Nephron progenitor cell (in vitro differentiated cells): ENCODE data around the gene MLKL.

ENCODE experiments used
- DNase-seq: peaks from one replicate; pipeline ENCODE4 v3.0.0; 2021
- H3K27ac Mint-ChIP-seq: 2 replicates; pipeline ENCODE4 v1.8.0; 2021; ENCODE audit warnings: mild to moderate bottlenecking, moderate library complexity, mixed read lengths
- H3K27me3 Mint-ChIP-seq: 2 replicates; pipeline ENCODE4 v1.8.0; 2021; ENCODE audit warnings: mild to moderate bottlenecking, low read depth, mixed read lengths; ENCODE audit not compliant: poor library complexity
- H3K36me3 Mint-ChIP-seq: 2 replicates; pipeline ENCODE4 v1.8.0; 2021; ENCODE audit warnings: low read depth, mixed read lengths
- H3K4me1 Mint-ChIP-seq: 2 replicates; pipeline ENCODE4 v1.8.0; 2021; ENCODE audit warnings: mixed read lengths
- H3K4me3 Mint-ChIP-seq: 2 replicates; pipeline ENCODE4 v1.8.0; 2021; ENCODE audit warnings: mild to moderate bottlenecking, moderate library complexity, mixed read lengths
- H3K9me3 Mint-ChIP-seq: 2 replicates; pipeline ENCODE4 v1.8.0; 2021; ENCODE audit warnings: mild to moderate bottlenecking, moderate library complexity, mixed read lengths
- TF ChIP-seq, protein P1 (sequence below): fragments of 200-600 bp; sonication (generic); IDR thresholded peaks from 2 replicates; pipeline ENCODE4 v1.5.0; 2021; ENCODE audit warnings: antibody characterized with exemption

MLKL gene

DNA sequence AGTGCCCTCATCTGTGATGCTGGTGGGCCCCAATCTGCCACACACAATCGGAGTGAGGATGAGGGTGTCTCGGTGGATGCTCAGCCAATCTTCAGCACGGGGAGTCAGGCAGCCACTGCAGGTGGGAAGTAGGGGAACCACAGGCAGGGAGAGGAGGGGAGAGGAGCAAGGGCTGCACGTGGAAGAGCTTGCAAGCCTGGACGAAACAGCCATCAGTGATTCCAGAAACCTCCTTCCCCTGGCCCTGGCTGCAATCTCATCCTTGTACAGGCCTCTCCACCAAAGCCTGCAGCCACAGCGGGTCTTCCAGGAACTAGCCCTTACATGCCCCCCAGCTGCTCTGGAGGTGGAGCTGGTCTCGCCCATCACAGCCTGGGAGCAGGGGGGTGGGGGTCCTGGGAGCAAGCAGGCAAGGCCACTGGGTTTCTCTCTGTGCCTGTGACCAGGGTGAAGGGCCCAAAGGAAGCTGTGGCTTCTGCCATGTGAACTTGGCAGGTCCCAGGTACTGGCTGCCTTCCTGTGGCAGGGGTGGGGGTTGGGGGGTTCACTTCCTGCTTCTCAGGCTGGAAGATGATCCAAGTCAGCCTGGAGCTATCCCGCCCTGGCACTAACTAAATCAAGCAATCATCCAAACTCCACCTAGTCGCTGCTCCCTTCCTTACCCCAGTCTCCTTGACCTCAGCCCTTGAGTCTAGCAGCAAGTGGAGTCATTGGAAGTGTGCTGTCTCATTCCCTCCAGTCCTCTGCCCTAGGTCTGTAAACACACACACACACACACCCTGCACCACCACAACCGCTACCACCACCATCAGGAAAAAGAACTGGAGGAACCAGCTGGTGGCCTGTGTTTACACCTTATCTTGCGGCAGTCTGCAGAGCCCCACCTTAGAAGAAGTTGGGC lies 29.4 kb upstream of the MLKL start:
- TF ChIP-seq, protein P1, sequence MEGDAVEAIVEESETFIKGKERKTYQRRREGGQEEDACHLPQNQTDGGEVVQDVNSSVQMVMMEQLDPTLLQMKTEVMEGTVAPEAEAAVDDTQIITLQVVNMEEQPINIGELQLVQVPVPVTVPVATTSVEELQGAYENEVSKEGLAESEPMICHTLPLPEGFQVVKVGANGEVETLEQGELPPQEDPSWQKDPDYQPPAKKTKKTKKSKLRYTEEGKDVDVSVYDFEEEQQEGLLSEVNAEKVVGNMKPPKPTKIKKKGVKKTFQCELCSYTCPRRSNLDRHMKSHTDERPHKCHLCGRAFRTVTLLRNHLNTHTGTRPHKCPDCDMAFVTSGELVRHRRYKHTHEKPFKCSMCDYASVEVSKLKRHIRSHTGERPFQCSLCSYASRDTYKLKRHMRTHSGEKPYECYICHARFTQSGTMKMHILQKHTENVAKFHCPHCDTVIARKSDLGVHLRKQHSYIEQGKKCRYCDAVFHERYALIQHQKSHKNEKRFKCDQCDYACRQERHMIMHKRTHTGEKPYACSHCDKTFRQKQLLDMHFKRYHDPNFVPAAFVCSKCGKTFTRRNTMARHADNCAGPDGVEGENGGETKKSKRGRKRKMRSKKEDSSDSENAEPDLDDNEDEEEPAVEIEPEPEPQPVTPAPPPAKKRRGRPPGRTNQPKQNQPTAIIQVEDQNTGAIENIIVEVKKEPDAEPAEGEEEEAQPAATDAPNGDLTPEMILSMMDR = no peak
- Mint-ChIP-seq H3K27me3 (peaks cover 8% of the 10 kb centered on the region), H3K4me1 (peaks cover 26% of the 10 kb centered on the region), H3K27ac (peak overlapping the region; percentile 94), H3K9me3 (peaks cover 7% of the 10 kb centered on the region), H3K36me3 (no peaks in the 10 kb centered on the region), H3K4me3 (no peak overlapping the region)
- DNase-seq = no peak

DNA sequence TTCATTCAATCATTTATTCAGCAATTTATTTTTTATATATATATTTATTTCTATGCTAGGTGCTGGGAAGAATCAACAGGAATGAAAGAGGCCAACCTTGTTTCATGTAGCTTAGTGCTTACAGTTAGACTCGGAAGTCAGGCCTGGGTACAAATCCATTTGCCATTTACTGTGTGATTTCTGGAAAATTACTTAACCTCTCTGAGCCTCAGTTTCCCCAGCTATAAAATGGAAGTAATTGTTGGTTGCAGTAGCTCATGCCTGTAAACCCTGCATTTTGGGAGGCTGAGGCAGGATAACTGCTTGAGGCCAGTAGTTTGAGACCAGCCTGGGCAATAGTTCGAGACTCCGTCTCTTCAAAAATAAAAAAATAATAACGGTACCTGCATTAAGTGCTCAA lies 27.2 kb upstream of the MLKL start:
- H3K27ac Mint-ChIP-seq = no peak overlapping the region

DNA sequence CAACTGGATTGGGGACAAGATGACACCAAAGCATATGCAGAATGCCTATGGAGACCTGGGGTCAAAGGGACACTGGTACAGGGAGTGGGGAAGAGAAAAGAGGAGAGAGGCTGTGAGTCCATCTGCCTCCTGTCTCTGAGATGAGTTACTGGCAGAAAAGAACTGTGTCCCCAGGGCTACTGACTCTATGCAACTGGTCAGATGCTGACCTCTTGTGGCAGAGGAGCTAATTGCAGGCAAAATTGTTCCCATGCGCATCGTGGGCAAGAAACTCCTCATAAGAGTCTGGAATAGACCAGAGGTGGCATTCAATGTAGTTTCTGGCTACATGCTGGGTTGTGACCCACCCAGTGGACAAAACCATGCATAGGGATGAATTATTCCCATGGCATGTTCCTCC lies 26.1 kb upstream of the MLKL start:
- H3K4me3 Mint-ChIP-seq = no peak overlapping the region
- H3K27ac Mint-ChIP-seq = no peak overlapping the region
- H3K9me3 Mint-ChIP-seq = peaks cover 7% of the 10 kb centered on the region
- peaks cover 13% of the 10 kb centered on the region for H3K27me3 Mint-ChIP-seq
- TF ChIP-seq, protein P1 = peak; percentile 30
- DNase-seq = peak; percentile 35
- H3K4me1 Mint-ChIP-seq = peaks cover 27% of the 10 kb centered on the region
- H3K36me3 Mint-ChIP-seq = no peaks in the 10 kb centered on the region

More for the DNA sequence above, 27.2 kb upstream of the MLKL start:
- Mint-ChIP-seq H3K27me3 (peaks cover 11% of the 10 kb centered on the region), H3K4me3 (no peak overlapping the region), H3K36me3 (no peaks in the 10 kb centered on the region), H3K4me1 (peaks cover 27% of the 10 kb centered on the region), H3K9me3 (peaks cover 7% of the 10 kb centered on the region)
- TF ChIP-seq, protein P1 = no peak
- DNase-seq = no peak

DNA sequence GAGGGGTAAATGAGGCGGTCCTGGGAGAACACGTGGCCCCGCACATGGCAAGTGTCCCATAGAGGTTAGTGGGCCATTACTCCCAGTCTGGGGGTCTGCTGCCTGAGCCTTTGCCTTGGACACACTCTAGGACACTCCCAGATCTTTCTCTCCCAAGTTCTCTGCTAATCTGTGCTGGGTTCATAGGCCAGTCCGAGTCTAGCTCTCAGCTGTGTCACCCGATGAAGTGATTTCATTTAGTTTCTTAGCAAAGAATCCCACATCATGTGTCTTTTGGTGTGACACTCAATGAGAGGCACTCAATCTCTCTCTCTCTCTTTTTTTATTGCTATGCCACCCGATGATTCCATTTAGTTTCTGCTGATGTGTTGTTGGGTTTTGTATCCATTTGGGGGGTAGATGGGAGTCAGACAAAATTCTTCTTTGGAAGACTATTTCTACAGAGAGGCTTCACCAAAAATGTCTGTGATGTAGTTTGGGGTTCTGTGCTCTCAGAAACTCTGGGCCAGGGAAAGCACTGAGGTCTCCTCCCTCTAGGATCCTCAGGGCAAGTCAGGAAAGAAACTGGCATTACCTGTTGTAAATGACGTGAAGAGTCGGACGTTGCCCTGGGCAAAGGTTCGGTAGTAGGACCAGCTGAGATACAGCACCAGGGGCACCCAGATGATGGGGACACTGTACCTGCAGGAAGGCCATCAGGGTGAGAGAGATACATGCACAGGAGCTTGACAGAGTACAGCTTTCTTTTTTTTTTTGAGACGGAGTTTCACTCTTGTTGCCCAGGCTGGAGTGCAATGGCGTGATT lies 25.2 kb upstream of the MLKL start:
- no peaks in the 10 kb centered on the region for H3K36me3 Mint-ChIP-seq
- no peak overlapping the region for H3K4me3 Mint-ChIP-seq
- H3K27me3 Mint-ChIP-seq = peaks cover 18% of the 10 kb centered on the region
- H3K9me3 Mint-ChIP-seq = peaks cover 7% of the 10 kb centered on the region
- no peak overlapping the region for H3K27ac Mint-ChIP-seq
- peaks cover 27% of the 10 kb centered on the region for H3K4me1 Mint-ChIP-seq
- no peak for DNase-seq
- TF ChIP-seq, protein P1 = no peak

DNA sequence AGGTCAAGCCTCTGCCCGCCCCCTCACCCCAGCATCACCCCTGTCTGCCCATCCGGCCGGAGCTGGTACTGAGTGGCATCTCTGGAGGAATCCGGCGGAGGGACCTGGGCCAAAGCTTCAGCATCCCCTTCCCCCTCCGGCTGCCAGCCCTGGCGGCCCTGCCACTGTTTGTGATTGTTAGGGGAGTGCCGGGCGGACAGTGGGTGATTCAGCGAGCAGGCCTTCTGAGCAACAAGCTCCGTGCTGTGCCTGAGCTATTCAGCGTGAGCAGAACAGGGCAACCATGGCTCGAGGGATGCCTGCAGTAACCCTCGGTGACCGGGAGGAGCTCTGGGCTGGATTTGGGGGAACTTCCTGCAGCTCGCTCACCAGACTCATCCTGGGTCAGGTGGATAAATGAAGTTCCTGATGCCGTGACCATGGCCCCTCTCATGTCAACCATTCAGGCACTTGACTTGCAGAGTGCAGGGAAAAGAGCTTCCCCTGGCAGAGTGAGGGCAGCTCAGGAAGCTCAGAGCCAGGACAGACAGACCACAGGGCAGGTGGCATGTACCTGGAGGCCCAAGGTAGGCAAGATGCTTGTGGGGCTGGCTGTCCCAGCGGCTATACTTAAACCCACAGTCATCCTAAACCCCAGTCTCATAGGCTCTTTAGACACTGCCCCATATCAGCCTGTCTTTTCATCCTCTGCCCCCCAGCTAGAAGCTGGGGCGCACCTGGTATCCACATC lies 24.3 kb upstream of the MLKL start:
- Mint-ChIP-seq H3K9me3 (peaks cover 7% of the 10 kb centered on the region), H3K27ac (no peak overlapping the region), H3K27me3 (peaks cover 21% of the 10 kb centered on the region), H3K4me1 (peaks cover 18% of the 10 kb centered on the region), H3K36me3 (no peaks in the 10 kb centered on the region), H3K4me3 (no peak overlapping the region)
- DNase-seq = no peak
- TF ChIP-seq, protein P1 = no peak
